C4-2B (cell line): ENCODE data around the gene WHRN.

Experiments used
- H3K27ac ChIP-seq: fragments of 450-650 bp; 2 replicates; pipeline ENCODE4 v1.5.1; 2017
- ZFX ChIP-seq: fragments of 450-650 bp; IDR thresholded peaks from 2 replicates; pipeline ENCODE4 v1.6.1; 2017
- TF ChIP-seq, protein P1 (sequence below): fragments of 450-650 bp; conservative IDR thresholded peaks from 2 replicates; pipeline ENCODE4 v1.5.1; 2017; ENCODE audit warnings: mild to moderate bottlenecking

The WHRN gene

DNA sequence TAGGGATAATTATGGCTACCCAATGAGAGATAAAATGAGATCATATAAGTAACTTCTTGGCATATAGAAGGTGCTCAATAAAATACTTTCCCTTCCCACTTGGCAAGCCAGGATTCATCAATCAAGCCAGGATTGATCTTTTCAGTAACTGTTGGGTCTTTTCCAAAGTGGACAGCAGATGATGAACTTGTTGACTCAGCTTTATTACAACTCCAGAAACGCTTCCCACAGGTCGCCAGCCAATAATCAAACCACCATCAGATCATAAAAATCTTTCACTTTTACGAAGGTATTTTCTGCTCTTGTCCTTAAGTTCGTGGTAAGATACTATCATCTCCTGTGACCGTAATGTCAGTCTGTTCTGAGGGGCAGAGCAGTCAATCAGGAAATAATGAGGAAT, 39.8 kb upstream of the WHRN start:
- no peak overlapping the region for H3K27ac ChIP-seq
- TF ChIP-seq, protein P1, sequence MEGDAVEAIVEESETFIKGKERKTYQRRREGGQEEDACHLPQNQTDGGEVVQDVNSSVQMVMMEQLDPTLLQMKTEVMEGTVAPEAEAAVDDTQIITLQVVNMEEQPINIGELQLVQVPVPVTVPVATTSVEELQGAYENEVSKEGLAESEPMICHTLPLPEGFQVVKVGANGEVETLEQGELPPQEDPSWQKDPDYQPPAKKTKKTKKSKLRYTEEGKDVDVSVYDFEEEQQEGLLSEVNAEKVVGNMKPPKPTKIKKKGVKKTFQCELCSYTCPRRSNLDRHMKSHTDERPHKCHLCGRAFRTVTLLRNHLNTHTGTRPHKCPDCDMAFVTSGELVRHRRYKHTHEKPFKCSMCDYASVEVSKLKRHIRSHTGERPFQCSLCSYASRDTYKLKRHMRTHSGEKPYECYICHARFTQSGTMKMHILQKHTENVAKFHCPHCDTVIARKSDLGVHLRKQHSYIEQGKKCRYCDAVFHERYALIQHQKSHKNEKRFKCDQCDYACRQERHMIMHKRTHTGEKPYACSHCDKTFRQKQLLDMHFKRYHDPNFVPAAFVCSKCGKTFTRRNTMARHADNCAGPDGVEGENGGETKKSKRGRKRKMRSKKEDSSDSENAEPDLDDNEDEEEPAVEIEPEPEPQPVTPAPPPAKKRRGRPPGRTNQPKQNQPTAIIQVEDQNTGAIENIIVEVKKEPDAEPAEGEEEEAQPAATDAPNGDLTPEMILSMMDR = no peak
- TF ChIP-seq ZFX = no peak

DNA sequence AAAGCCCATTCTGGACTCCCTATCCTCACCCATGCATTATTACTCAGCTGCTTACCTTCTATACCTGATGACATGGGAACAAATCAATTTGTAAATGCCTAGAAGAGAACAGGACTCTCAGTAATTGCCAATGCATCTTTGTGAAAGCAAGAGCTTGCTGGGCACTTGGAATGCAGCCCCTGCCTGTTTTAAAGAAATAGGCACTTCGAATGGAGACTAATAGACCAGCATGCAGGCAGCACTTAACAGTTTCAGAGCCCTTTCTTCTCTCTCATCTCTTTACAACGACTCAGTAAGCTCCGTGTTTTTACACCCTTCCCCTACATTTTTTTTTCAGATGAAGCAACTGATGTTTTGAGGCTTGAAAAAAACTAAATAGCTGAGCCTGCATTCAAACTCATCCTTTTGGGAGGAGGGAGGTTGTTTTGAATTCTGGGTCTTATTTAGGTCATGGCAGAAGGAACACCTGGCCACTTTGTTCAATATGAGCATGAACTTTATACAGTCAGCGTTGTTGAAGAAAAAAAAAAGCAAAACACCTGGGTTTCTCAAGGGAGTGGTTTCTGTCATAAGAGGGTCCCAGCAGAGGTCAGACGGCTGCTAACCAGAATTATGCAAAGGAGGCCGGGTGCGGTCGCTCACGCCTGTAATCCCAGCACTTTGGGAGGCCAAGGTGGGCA, 34.6 kb upstream of the WHRN start:
- H3K27ac ChIP-seq = no peak overlapping the region
- no peak for TF ChIP-seq ZFX
- TF ChIP-seq, protein P1 = no peak

DNA sequence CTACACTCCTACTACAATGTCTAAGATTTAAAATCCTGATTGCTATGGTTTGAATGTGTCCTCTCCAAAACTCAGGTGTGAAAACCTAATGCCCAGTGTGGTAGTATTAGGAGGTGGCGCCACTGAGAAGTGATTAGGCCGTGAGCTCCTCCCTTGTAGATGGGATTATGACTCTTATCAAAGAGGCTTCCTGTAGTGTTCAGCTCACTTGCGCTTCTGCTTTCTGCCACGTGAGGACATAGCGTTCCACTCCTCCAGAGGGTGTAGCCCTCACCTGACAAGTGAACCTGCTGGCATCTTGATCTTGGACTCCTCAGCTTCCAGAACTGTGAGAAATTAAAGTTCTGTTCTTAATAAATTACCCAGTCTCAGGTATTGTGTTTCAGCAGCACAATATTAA, 33.0 kb upstream of the WHRN start:
- no peak for TF ChIP-seq ZFX
- TF ChIP-seq, protein P1 = peak; percentile 49
- no peak overlapping the region for H3K27ac ChIP-seq

DNA sequence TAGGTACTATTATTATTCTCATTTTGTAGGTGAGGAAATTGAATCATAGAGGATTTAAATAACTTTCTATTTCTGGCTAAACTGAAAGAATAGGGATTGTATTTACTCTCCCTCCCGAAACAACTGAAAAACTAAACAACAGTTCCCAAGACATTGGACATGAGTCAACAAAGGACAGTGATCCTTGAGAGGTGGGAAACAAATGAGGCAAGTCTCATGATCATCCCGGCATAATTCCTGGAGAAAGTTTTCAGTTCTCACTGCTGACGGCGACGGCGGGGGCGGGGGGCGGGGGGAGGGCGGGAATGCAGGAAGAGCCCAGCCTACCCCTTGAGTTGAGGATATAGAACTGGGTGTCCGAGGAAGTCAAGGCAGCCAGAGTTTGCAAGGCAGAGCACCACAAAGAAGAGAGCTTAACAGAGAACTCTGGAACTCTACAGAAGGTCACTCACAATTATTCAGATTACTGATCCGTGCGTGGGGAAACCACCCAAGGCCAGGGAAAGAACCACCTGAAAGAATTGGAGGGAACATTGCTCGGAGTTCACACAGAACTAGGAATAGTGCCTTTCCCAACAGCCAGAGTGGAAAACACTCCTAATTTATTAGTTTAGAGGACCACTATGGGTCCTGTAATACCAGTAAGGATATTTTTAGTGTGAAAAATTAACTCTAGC, 27.4 kb upstream of the WHRN start:
- no peak for TF ChIP-seq ZFX
- TF ChIP-seq, protein P1 = no peak
- no peak overlapping the region for H3K27ac ChIP-seq

DNA sequence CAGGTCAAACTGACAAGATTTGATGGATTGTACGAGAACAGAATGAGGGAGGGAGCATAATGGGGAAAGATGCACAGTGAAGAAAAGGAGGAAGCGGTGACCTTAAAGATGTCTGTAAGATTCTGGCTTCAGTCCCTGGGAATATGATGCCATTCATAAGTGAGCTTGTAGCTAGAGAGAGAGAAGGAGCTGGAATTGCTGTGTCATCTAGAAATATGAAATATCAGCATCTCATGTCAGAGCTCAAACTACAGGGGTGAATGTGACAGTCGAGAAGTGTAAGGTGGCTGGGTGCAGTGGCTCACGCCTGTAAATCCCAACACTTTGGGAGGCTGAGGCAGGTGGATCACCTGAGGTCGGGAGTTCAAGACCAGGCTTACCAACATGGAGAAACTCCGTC, 24.0 kb upstream of the WHRN start:
- H3K27ac ChIP-seq = no peak overlapping the region
- TF ChIP-seq, protein P1 = no peak
- TF ChIP-seq ZFX = no peak

DNA sequence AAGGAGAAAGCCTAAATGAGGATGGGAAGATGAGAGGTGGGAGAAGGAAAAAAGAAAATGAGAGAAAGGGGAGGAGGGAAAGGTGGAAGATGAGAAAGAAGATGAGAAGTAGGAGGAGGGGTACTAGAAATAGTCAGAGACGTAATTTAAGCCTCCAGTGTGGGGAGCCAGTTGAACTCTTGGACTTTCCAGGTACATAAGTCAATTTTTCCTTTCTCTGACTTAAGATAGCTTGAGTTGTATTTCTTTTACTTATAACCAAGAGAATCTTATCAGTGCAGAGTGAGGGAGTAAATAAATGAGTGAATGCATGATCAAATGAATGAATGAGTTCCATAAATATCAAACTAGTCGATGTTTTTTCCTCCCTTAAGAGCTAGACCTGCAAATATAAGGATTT, 21.5 kb upstream of the WHRN start:
- TF ChIP-seq, protein P1 = no peak
- TF ChIP-seq ZFX = no peak
- no peak overlapping the region for H3K27ac ChIP-seq

DNA sequence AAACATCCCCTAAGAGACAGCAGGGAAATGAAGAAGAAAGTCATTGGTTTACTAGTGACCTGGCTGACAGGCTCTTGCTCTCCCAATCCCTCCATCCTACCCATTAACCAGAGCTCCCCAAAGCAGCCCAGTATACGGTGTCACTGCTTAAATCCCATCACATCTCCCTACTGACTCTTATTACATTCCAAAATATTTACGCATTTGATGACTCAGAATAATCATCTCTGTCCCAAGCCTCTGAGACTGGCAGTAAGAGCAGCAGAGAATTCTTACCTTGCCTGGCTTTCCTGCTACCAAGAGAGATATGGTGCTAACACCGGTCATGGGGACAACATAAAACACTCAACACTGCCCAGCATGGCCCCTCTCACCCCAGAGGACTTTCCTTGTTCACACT, 20.2 kb upstream of the WHRN start:
- TF ChIP-seq ZFX = no peak
- TF ChIP-seq, protein P1 = no peak
- no peak overlapping the region for H3K27ac ChIP-seq
